H9 (cell line): Measurements from ENCODE around the gene REC114. TPM values are rescaled to one million over a fixed set of nuclear protein-coding genes. Genes with fewer than 3 reads are reported as not detected.

Source experiments
- DNase-seq: peaks from one replicate; pipeline ENCODE4 v3.0.0-alpha.2; 2017
- H2AFZ ChIP-seq: one replicate; pipeline ENCODE4 v1.6.1; 2013; ENCODE audit warnings: mild to moderate bottlenecking, low read length, control low read depth, moderate library complexity
- H2AK5ac ChIP-seq: 2 replicates; pipeline ENCODE4 v1.6.1; 2013; ENCODE audit warnings: low read length, control low read depth, mixed read lengths; ENCODE audit not compliant: insufficient read length
- H2BK120ac ChIP-seq: one replicate; pipeline ENCODE4 v1.6.1; 2013; ENCODE audit warnings: low read depth, mild to moderate bottlenecking, low read length, control low read depth, inconsistent platforms; ENCODE audit not compliant: poor library complexity, severe bottlenecking
- H2BK12ac ChIP-seq: 2 replicates; pipeline ENCODE4 v1.6.1; 2013; ENCODE audit warnings: low read length, control low read depth, mixed read lengths, low read depth; ENCODE audit not compliant: insufficient read length
- H2BK15ac ChIP-seq: 2 replicates; pipeline ENCODE4 v1.6.1; 2013; ENCODE audit warnings: low read depth, low read length, control low read depth
- H2BK20ac ChIP-seq: one replicate; pipeline ENCODE4 v1.6.1; 2013; ENCODE audit warnings: low read depth, mild to moderate bottlenecking, low read length, control low read depth, inconsistent platforms; ENCODE audit not compliant: poor library complexity, severe bottlenecking
- H2BK5ac ChIP-seq: 2 replicates; pipeline ENCODE4 v1.6.1; 2013; ENCODE audit warnings: low read length, control low read depth, mixed read lengths; ENCODE audit not compliant: insufficient read length
- H3K14ac ChIP-seq: 2 replicates; pipeline ENCODE4 v1.6.1; 2013; ENCODE audit warnings: low read length, control low read depth; ENCODE audit not compliant: insufficient read depth
- H3K18ac ChIP-seq: 2 replicates; pipeline ENCODE4 v1.6.1; 2013; ENCODE audit warnings: low read depth, mild to moderate bottlenecking, mixed read lengths, low read length, control low read depth; ENCODE audit not compliant: insufficient read length
- H3K23ac ChIP-seq: 2 replicates; pipeline ENCODE4 v1.6.1; 2013; ENCODE audit warnings: low read length, control low read depth, mixed read lengths, low read depth; ENCODE audit not compliant: insufficient read length
- H3K23me2 ChIP-seq: 2 replicates; pipeline ENCODE4 v1.6.1; 2013; ENCODE audit warnings: low read depth, mild to moderate bottlenecking, mixed read lengths, low read length, control low read depth; ENCODE audit not compliant: insufficient read length, poor library complexity, severe bottlenecking
- H3K27ac ChIP-seq: 2 replicates; pipeline ENCODE4 v1.5.1; 2013; ENCODE audit warnings: low read length, control low read depth, mixed read lengths, low read depth; ENCODE audit not compliant: insufficient read length
- H3K27me3 ChIP-seq: 2 replicates; pipeline ENCODE4 v1.6.1; 2013; ENCODE audit warnings: low read length, control low read depth, inconsistent platforms; ENCODE audit not compliant: insufficient read depth
- H3K4ac ChIP-seq: 2 replicates; pipeline ENCODE4 v1.6.1; 2013; ENCODE audit warnings: low read depth, mild to moderate bottlenecking, control low read depth, inconsistent platforms, low read length, moderate library complexity
- H3K4me1 ChIP-seq: 2 replicates; pipeline ENCODE4 v1.6.1; 2013; ENCODE audit warnings: low read length, control low read depth, inconsistent platforms; ENCODE audit not compliant: insufficient read depth
- H3K4me2 ChIP-seq: 2 replicates; pipeline ENCODE4 v1.6.1; 2013; ENCODE audit warnings: low read length, control low read depth, mixed read lengths; ENCODE audit not compliant: insufficient read length, insufficient read depth
- H3K56ac ChIP-seq: 2 replicates; pipeline ENCODE4 v1.6.1; 2013; ENCODE audit warnings: low read depth, mild to moderate bottlenecking, mixed read lengths, low read length, control low read depth; ENCODE audit not compliant: insufficient read length
- H3K79me1 ChIP-seq: 2 replicates; pipeline ENCODE4 v1.6.1; 2013; ENCODE audit warnings: low read depth, mild to moderate bottlenecking, moderate library complexity, low read length, control low read depth, inconsistent platforms; ENCODE audit not compliant: insufficient read depth, poor library complexity, severe bottlenecking
- H3K79me2 ChIP-seq: 2 replicates; pipeline ENCODE4 v1.6.1; 2013; ENCODE audit warnings: low read length, control low read depth, inconsistent platforms; ENCODE audit not compliant: insufficient read depth
- H3K9ac ChIP-seq: 2 replicates; pipeline ENCODE4 v1.6.1; 2013; ENCODE audit warnings: low read length, control low read depth, mixed read lengths; ENCODE audit not compliant: insufficient read length; ENCODE audit errors: extremely low read depth
- H3K9me3 ChIP-seq: one replicate; pipeline ENCODE4 v1.6.1; 2013; ENCODE audit warnings: low read depth, low read length, inconsistent platforms; ENCODE audit not compliant: control insufficient read depth
- H3T11ph ChIP-seq: one replicate; pipeline ENCODE4 v1.6.1; 2013; ENCODE audit warnings: mild to moderate bottlenecking, low read length, control low read depth, inconsistent platforms
- H4K20me1 ChIP-seq: one replicate; pipeline ENCODE4 v1.6.1; 2013; ENCODE audit not compliant: control insufficient read depth, insufficient read length, insufficient read depth
- H4K5ac ChIP-seq: 2 replicates; pipeline ENCODE4 v1.6.1; 2013; ENCODE audit warnings: low read depth, mild to moderate bottlenecking, mixed read lengths, low read length, control low read depth; ENCODE audit not compliant: insufficient read length
- H4K8ac ChIP-seq: replicated peaks from 2 replicates; pipeline ENCODE4 v1.6.1; 2013; ENCODE audit warnings: low read length, control low read depth, mixed read lengths, low read depth; ENCODE audit not compliant: insufficient read length
- H4K91ac ChIP-seq: 2 replicates; pipeline ENCODE4 v1.6.1; 2013; ENCODE audit warnings: low read depth, mild to moderate bottlenecking, moderate library complexity, mixed read lengths, low read length, control low read depth; ENCODE audit not compliant: insufficient read length
- H3K27ac Mint-ChIP-seq, 3 experiments: 2 replicates in 2 of 3; 3 replicates in 1 of 3; pipeline ENCODE4 v1.8.0; 2020 to 2021; ENCODE audit warnings: mixed read lengths in 3 of 3, mild to moderate bottlenecking in 1 of 3, moderate library complexity in 1 of 3
- H3K27me3 Mint-ChIP-seq: 2 replicates; pipeline ENCODE4 v1.8.0; 2021; ENCODE audit warnings: low read depth, mild to moderate bottlenecking, moderate library complexity, mixed read lengths
- H3K36me3 Mint-ChIP-seq, 3 experiments: 2 replicates in 2 of 3; 3 replicates in 1 of 3; pipeline ENCODE4 v1.8.0; 2020 to 2021; ENCODE audit warnings: low read depth in 3 of 3, mixed read lengths in 3 of 3; ENCODE audit not compliant: insufficient read depth in 1 of 3
- H3K4me1 Mint-ChIP-seq, 2 experiments: 2 replicates each; pipeline ENCODE4 v1.8.0; 2020; ENCODE audit warnings: mixed read lengths in 2 of 2
- H3K4me3 Mint-ChIP-seq, 2 experiments: 2 replicates in 1 of 2; 3 replicates in 1 of 2; pipeline ENCODE4 v1.8.0; 2020 to 2021; ENCODE audit warnings: mild to moderate bottlenecking in 2 of 2, mixed read lengths in 2 of 2, moderate library complexity in 1 of 2
- H3K9me3 Mint-ChIP-seq, 2 experiments: 2 replicates in 1 of 2; 3 replicates in 1 of 2; pipeline ENCODE4 v1.8.0; 2020; ENCODE audit warnings: mild to moderate bottlenecking in 2 of 2, mixed read lengths in 2 of 2, moderate library complexity in 1 of 2
- WGBS: extraction: QIAGEN DNeasy Blood & Tissue Kit; methylation state at CpG from one replicate; pipeline ENCODE4 v1.1.7; 2013; ENCODE audit warnings: missing lambda C conversion rate, low lambda C conversion rate, mixed read lengths; ENCODE audit not compliant: insufficient read length; ENCODE audit errors: extremely low coverage; 5-methylcytosine and 5-hydroxymethylcytosine counted together
- total RNA-seq: library from RNA; stranded (reverse); gene quantifications from 2 replicates; pipeline ENCODE4 v1.2.1, GENCODE V29; 2021
- TF ChIP-seq, protein P1 (sequence below): fragments of 200-600 bp; sonication (generic); conservative IDR thresholded peaks from 3 replicates; pipeline ENCODE4 v1.8.0; 2021; ENCODE audit warnings: antibody characterized with exemption, mild to moderate bottlenecking

REC114 gene
- total RNA-seq, 1 experiment from 2014 or later = not detected

DNA sequence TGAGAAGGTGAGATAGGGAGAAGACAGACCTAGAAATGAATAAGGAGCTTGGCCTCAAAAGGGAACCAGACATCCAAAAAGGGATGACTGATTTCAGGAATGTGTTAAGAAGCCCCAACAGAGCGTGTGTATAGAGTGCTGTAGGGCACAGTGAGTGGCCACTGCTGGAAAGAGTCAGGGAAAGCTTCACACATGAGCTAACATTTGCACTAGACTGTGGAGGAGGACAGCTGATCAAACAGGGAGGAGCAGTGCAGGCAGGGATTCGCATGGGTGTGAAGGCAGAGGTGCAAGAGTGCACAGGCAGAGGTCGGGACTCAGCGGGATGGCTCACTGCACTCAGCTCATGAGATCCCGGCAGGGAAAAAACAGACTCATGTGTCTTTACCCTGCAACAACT is 128.4 kb downstream of the REC114 start:
- no peak overlapping the region for H3K4me3 Mint-ChIP-seq
- no peaks in the 10 kb centered on the region for H3K9me3 Mint-ChIP-seq
- H3K36me3 Mint-ChIP-seq = peaks cover 11 to 86% (median 57%) of the 10 kb centered on the region in 3 experiments; a peak in 6 of 7 replicates

More for the DNA sequence above, 128.4 kb downstream of the REC114 start:
- H3K9me3 ChIP-seq = no peaks in the 10 kb centered on the region
- H2BK12ac ChIP-seq = no peak overlapping the region
- no peak overlapping the region for H3K4ac ChIP-seq
- TF ChIP-seq, protein P1, sequence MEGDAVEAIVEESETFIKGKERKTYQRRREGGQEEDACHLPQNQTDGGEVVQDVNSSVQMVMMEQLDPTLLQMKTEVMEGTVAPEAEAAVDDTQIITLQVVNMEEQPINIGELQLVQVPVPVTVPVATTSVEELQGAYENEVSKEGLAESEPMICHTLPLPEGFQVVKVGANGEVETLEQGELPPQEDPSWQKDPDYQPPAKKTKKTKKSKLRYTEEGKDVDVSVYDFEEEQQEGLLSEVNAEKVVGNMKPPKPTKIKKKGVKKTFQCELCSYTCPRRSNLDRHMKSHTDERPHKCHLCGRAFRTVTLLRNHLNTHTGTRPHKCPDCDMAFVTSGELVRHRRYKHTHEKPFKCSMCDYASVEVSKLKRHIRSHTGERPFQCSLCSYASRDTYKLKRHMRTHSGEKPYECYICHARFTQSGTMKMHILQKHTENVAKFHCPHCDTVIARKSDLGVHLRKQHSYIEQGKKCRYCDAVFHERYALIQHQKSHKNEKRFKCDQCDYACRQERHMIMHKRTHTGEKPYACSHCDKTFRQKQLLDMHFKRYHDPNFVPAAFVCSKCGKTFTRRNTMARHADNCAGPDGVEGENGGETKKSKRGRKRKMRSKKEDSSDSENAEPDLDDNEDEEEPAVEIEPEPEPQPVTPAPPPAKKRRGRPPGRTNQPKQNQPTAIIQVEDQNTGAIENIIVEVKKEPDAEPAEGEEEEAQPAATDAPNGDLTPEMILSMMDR = no peak
- no peak overlapping the region for H3K9ac ChIP-seq
- no peaks in the 10 kb centered on the region for H3K27me3 ChIP-seq
- no peak overlapping the region for H3K56ac ChIP-seq
- H2BK15ac ChIP-seq = no peak overlapping the region
- no peak overlapping the region for H3K18ac ChIP-seq
- no peak overlapping the region for H4K8ac ChIP-seq
- DNase-seq = no peak
- H3K79me1 ChIP-seq = no peaks in the 10 kb centered on the region
- H3K4me1 Mint-ChIP-seq = no peaks in the 10 kb centered on the region
- H3K79me2 ChIP-seq = no peaks in the 10 kb centered on the region; the same call in 1 of the 2 replicates
- no peaks in the 10 kb centered on the region for H3K4me1 ChIP-seq
- no peak overlapping the region for H2BK120ac ChIP-seq
- no peak overlapping the region for H3K27ac ChIP-seq
- no peak overlapping the region for H4K5ac ChIP-seq
- no peaks in the 10 kb centered on the region for H4K20me1 ChIP-seq
- no peak overlapping the region for H2AFZ ChIP-seq
- H3K27me3 Mint-ChIP-seq = no peaks in the 10 kb centered on the region
- H3K23ac ChIP-seq = no peak overlapping the region
- H2BK20ac ChIP-seq = no peak overlapping the region
- no peak overlapping the region for H4K91ac ChIP-seq
- no peak overlapping the region for H2BK5ac ChIP-seq
- H3K27ac Mint-ChIP-seq = peak overlapping the region in 2 of 3 experiments; percentile 12 to 69; a peak in 1 of 7 replicates
- H2AK5ac ChIP-seq = no peak overlapping the region
- WGBS = no CpG with 5 or more reads among the region's 5 CpGs
- H3T11ph ChIP-seq = no peak overlapping the region
- H3K23me2 ChIP-seq = no peaks in the 10 kb centered on the region
- no peak overlapping the region for H3K14ac ChIP-seq
- H3K4me2 ChIP-seq = no peak overlapping the region
